Stimulated activated CD8-positive, alpha-beta memory T cell treated with anti-CD3 and anti-CD28 coated beads, Interleukin-4, amount 100 ng/mL, for 4 hours (primary cell): ENCODE measurements around the gene ZG16.
"Not testable (repeated sequence)": the region's sequence is repeated elsewhere in the genome, so short reads cannot be mapped to it uniquely, and the experiment has no call there.

ENCODE experiments used
- DNase-seq, 2 donors: peaks; one replicate each; pipeline ENCODE4 v3.0.0-alpha.2; 2020; ENCODE audit warnings: low read depth in 2 of 2, low spot score in 1 of 2

Gene ZG16

GRCh38 chr16:29748760-29749149 lies 29.3 kb upstream of the ZG16 start:
- DNase-seq = not testable (repeated sequence)

GRCh38 chr16:29753516-29753915 lies 24.5 kb upstream of the ZG16 start:
- no peak for DNase-seq

- no peak for DNase-seq
These were observed 21.4 kb upstream of the ZG16 start for GRCh38 chr16:29756654-29757053.

GRCh38 chr16:29757086-29757485 lies 21.0 kb upstream of the ZG16 start:
- DNase-seq = not testable (repeated sequence)

- DNase-seq = no peak
These were observed 20.0 kb upstream of the ZG16 start for GRCh38 chr16:29757950-29758466.

GRCh38 chr16:29760567-29761279 lies 17.3 kb upstream of the ZG16 start:
- DNase-seq = no peak

GRCh38 chr16:29761280-29761651 lies 16.8 kb upstream of the ZG16 start:
- DNase-seq = not testable (repeated sequence)

- no peak for DNase-seq
These were observed 16.2 kb upstream of the ZG16 start for GRCh38 chr16:29761882-29762281.

GRCh38 chr16:29763326-29763725 lies 14.7 kb upstream of the ZG16 start:
- DNase-seq = no peak

- DNase-seq = no peak
These were observed 12.7 kb upstream of the ZG16 start for GRCh38 chr16:29765167-29766032.

GRCh38 chr16:29766571-29766970 lies 11.5 kb upstream of the ZG16 start:
- DNase-seq = no peak

GRCh38 chr16:29767062-29767461 lies 11.0 kb upstream of the ZG16 start:
- DNase-seq = no peak

GRCh38 chr16:29769507-29769906 lies 8.5 kb upstream of the ZG16 start:
- no peak for DNase-seq

- DNase-seq = no peak
These were observed 7.7 kb upstream of the ZG16 start for GRCh38 chr16:29770250-29770929.

GRCh38 chr16:29772330-29772729 lies 5.7 kb upstream of the ZG16 start:
- DNase-seq = not testable (repeated sequence)

GRCh38 chr16:29774730-29775129 lies 3.3 kb upstream of the ZG16 start:
- no peak for DNase-seq

- no peak for DNase-seq
These were observed 2.2 kb upstream of the ZG16 start for GRCh38 chr16:29775742-29776408.

GRCh38 chr16:29779474-29779873 lies 1.4 kb downstream of the ZG16 start:
- no peak for DNase-seq

GRCh38 chr16:29783094-29783953 lies 5.3 kb downstream of the ZG16 start:
- DNase-seq = not testable (repeated sequence)

GRCh38 chr16:29784157-29784556 lies 6.1 kb downstream of the ZG16 start:
- no peak for DNase-seq
